ENCODE measurements around the gene ZW10. TPM values are rescaled to one million over a fixed set of nuclear protein-coding genes. Genes with fewer than 3 reads are reported as not detected.
"Not testable (repeated sequence)": the region's sequence is repeated elsewhere in the genome, so short reads cannot be mapped to it uniquely, and the experiment has no call there.

The ZW10 gene
- total RNA-seq, 4 donors from 2014 or later = 5.6 to 11.9 (median 8.6) TPM

DNA sequence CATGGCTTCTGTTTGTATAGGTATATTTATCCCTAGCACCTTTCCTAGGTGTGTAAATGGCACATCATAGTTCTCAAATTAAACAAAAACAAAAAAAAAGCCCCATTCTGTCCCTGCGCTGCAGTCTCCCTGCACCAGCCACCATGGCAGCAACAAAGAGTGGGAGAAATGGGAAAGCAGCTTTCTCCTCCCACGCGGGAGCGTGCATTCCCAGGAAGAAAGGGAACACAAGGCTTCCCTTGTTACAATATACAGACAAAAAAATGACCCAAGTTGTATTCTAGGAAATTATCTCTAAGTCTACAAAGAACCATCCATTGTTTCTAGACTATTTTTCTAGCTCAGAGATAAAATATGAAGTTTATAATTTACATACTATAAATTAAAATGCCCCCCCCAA, 51.3 kb downstream of the ZW10 start:
- H3K4me3 ChIP-seq = no peak overlapping the region
- TF ChIP-seq POLR2A (IDR thresholded peaks at IDR 0.05) = no peak
- TF ChIP-seq EP300 (IDR thresholded peaks at IDR 0.05; ENCODE audit: low read depth) = no peak
- no peak for TF ChIP-seq POLR2AphosphoS5 (IDR thresholded peaks at IDR 0.05)
- TF ChIP-seq, protein P1, sequence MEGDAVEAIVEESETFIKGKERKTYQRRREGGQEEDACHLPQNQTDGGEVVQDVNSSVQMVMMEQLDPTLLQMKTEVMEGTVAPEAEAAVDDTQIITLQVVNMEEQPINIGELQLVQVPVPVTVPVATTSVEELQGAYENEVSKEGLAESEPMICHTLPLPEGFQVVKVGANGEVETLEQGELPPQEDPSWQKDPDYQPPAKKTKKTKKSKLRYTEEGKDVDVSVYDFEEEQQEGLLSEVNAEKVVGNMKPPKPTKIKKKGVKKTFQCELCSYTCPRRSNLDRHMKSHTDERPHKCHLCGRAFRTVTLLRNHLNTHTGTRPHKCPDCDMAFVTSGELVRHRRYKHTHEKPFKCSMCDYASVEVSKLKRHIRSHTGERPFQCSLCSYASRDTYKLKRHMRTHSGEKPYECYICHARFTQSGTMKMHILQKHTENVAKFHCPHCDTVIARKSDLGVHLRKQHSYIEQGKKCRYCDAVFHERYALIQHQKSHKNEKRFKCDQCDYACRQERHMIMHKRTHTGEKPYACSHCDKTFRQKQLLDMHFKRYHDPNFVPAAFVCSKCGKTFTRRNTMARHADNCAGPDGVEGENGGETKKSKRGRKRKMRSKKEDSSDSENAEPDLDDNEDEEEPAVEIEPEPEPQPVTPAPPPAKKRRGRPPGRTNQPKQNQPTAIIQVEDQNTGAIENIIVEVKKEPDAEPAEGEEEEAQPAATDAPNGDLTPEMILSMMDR (IDR thresholded peaks at IDR 0.05) = no peak
- peaks cover 0 to 17% (median 0%) of the 10 kb centered on the region in 4 donors for H3K4me1 ChIP-seq
- H3K27ac ChIP-seq = no peak overlapping the region
- in situ Hi-C loops (cut with MboI; ENCODE audit: low pct_ligation_motif_present in 1 of 4, low pct_unique_long_range_greater_than_20kb in 1 of 4, low sequenced_read_pairs in 3 of 4) (no loop called here), intact Hi-C loops (cut with DNase I; ENCODE audit: low total_unique reads) (no loop called here)
- H3K27me3 ChIP-seq = no peaks in the 10 kb centered on the region
- WGBS, 2 donors (ENCODE audit: low coverage in 1 of 2) = 94 to 100% methylated on average over 4 of the region's 4 CpGs
- no peaks in the 10 kb centered on the region for H3K36me3 ChIP-seq
- no peaks in the 10 kb centered on the region for H3K9me3 ChIP-seq
- DNase-seq = no peak

DNA sequence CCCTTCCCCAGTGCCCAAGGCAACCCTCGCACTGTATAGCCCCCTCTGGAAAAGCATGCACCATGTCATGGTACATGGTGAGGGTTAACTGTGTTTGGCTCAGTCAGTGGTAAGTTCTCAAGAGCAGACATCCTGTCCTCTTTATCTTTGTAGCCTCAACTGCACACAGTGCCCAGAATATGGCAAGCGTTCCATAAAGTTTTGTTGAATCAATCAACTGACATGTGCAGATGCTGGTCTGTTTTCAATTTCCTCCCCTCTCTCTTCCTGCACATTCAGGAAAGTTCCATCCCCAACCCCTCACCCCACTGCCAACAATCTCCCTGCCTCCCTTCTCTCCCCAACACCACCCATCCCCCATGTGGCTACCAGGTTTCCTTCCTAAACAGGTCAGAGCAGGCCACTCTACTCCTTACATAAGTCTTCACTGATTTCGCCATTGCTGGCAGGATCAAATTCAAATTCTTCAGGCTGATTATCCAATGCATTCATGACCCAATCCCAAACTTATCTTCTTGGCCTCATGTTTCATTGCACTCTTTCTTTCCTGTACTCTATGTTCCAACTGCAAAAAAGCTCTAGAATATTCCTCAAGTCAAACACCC, 51.9 kb downstream of the ZW10 start:
- H3K9me3 ChIP-seq = no peaks in the 10 kb centered on the region
- intact Hi-C loops (cut with DNase I; ENCODE audit: low total_unique reads) (no loop called here), in situ Hi-C loops (cut with MboI; ENCODE audit: low pct_ligation_motif_present in 1 of 4, low pct_unique_long_range_greater_than_20kb in 1 of 4, low sequenced_read_pairs in 3 of 4) (no loop called here)
- no peaks in the 10 kb centered on the region for H3K36me3 ChIP-seq
- no peak for DNase-seq
- no peak overlapping the region for H3K4me3 ChIP-seq
- peaks cover 0 to 13% (median 0%) of the 10 kb centered on the region in 4 donors for H3K4me1 ChIP-seq
- no peak overlapping the region for H3K27ac ChIP-seq
- WGBS, 2 donors (ENCODE audit: low coverage in 1 of 2) = 88 to 100% methylated on average over 2 to 3 of the region's 3 CpGs
- H3K27me3 ChIP-seq = no peaks in the 10 kb centered on the region
- TF ChIP-seq EP300 (IDR thresholded peaks at IDR 0.05; ENCODE audit: low read depth) (no peak), POLR2A (IDR thresholded peaks at IDR 0.05) (no peak), POLR2AphosphoS5 (IDR thresholded peaks at IDR 0.05) (no peak)
- TF ChIP-seq, protein P1 (IDR thresholded peaks at IDR 0.05) = no peak

DNA sequence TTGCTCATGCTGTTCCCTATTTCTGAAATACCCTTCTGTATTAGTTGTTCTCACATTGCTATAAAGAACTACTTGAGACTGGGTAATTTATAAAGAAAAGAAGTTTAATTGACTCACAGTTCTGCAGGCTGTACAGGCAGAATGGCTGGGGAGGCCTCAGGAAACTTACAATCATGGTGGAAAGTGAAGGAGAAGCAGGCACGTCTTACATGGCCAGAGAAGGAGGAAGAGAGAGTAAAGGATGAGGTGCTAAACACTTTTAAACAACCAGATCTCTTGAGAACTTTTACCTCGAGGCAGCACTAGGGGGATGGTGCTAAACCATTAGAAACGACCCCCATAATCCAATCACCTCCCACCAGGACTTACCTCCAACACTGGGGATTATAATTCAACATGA, 53.0 kb downstream of the ZW10 start:
- intact Hi-C loops (cut with DNase I; ENCODE audit: low total_unique reads); H3K36me3 ChIP-seq; DNase-seq; H3K27me3 ChIP-seq; H3K4me1 ChIP-seq; H3K9me3 ChIP-seq; H3K27ac ChIP-seq; H3K4me3 ChIP-seq; in situ Hi-C loops (cut with MboI; ENCODE audit: low pct_ligation_motif_present in 1 of 4, low pct_unique_long_range_greater_than_20kb in 1 of 4, low sequenced_read_pairs in 3 of 4): not testable (repeated sequence)
- 60 to 65% methylated on average over 1 to 3 of the region's 3 CpGs for WGBS, 2 donors (ENCODE audit: low coverage in 1 of 2)

DNA sequence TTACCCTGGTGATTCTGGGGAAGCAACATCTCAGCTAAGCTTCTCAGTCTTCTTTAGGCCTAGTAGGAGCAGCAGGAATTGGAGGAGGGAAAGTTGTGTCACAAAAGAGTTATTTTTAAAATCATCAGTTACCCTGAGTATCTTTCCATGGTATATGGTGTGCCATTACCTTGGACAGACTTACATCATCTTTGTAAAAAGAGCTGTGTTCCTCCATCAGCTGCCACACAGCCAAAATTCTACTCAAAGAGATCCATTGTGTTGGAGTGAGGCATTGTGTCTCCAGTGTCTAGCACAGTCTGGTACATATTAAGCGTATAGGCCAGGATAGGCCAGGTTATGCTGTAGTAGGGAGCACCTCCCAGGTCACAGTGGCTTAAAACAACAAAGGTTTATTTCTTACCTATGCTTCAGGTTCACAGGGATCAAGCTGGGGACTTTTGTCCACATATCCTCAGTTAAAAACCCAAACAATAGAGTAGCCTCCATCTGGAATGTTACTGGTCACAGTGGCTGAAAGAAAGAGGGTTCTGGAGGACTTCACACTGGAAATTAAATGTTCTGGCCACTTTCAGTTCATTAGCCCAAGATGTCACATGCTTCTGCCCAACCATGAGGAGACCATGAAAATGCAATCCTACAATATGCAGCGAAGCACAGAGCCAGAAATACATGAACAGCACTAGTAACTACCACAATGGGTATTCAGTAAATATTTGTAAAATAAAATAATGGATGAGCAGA, 57.4 kb downstream of the ZW10 start:
- no peaks in the 10 kb centered on the region for H3K4me1 ChIP-seq
- H3K27ac ChIP-seq = no peak overlapping the region
- no peak for DNase-seq
- 96 to 100% methylated on average over 1 to 2 of the region's 2 CpGs for WGBS, 2 donors (ENCODE audit: low coverage in 1 of 2)
- H3K4me3 ChIP-seq = no peak overlapping the region
- no peaks in the 10 kb centered on the region for H3K27me3 ChIP-seq
- no peak for TF ChIP-seq POLR2AphosphoS5 (IDR thresholded peaks at IDR 0.05)
- TF ChIP-seq, protein P1 (IDR thresholded peaks at IDR 0.05) = no peak
- TF ChIP-seq EP300 (IDR thresholded peaks at IDR 0.05; ENCODE audit: low read depth) = no peak
- TF ChIP-seq POLR2A (IDR thresholded peaks at IDR 0.05) = no peak
- in situ Hi-C loops (cut with MboI; ENCODE audit: low pct_ligation_motif_present in 1 of 4, low pct_unique_long_range_greater_than_20kb in 1 of 4, low sequenced_read_pairs in 3 of 4) (no loop called here), intact Hi-C loops (cut with DNase I; ENCODE audit: low total_unique reads) (no loop called here)
- no peaks in the 10 kb centered on the region for H3K36me3 ChIP-seq
- H3K9me3 ChIP-seq = no peaks in the 10 kb centered on the region

Data from transverse colon (tissue), 4 donors.